Heart left ventricle (tissue), 13 donors: Measurements from ENCODE around the gene AP4M1.

Source experiments
- CTCF ChIP-seq, 12 donors: fragments of 200-600 bp; sonication (generic) in 4 of 12; IDR thresholded peaks; one replicate each; pipeline versions ENCODE4 v1.5.0 to v1.8.0; 2018 to 2022; ENCODE audit warnings: antibody characterized with exemption in 12 of 12, mild to moderate bottlenecking in 5 of 12
- POLR2A ChIP-seq, 2 donors: fragments of 450-650 bp; IDR thresholded peaks; one replicate each; pipeline ENCODE4 v1.6.1; 2017; ENCODE audit warnings: antibody characterized with exemption in 2 of 2, mild to moderate bottlenecking in 2 of 2, moderate library complexity in 2 of 2
- donor health status: ischemic (EF 13 %, LVEDD 7.1; RV severe dilation, severe dysfunction).
- donor health status: DM: no; HTN: yes; CAD: no.
- donor health status: DM: no; HTN: no; CAD: no.
- donor health status: ischemic (EF 25% LVEDD 6.9; RV normal size, moderate dysfunction).
- donor health status: ischemic (EF 25% LVEDD 5.7; RV mildly dilated, moderate dysfunction).
- donor health status: ischemic (EF 35%, LVEDD 5.7; RV mildly dilated, moderate dysfunction).
- donor health status: nonischemic (EF 11% LVEDD 7.7; RV severe dilation, severe dysfunction).
- donor health status: DM: yes; HTN: yes; CAD: no.
- donor health status: PGD.
- donor health status: ischemic (EF 29% LVEDD 5.4; RV normal size, mild dysfunction).
- donor health status: nonischemic (EF 23%, LVEDD 6.1; RV moderate dilation, normal function).

GRCh38 chr7:100122568-100122967 is 21.1 kb downstream of the AP4M1 start:
- no peak for TF ChIP-seq CTCF (IDR thresholded peaks at IDR 0.05)
- TF ChIP-seq POLR2A (IDR thresholded peaks at IDR 0.05): no peak
